OCI-LY3 (cell line): ENCODE measurements around the gene RRAGD.
A peak's percentile ranks its signal among the peaks of the same experiment; 100 is the strongest.

Experiments used
- H2AFZ ChIP-seq: fragments of 200-600, 300-600 bp; shearing (Covaris generic); 2 replicates; pipeline ENCODE4 v1.6.0; 2014; ENCODE audit warnings: antibody characterized with exemption, low read depth, low read length
- H3K27ac ChIP-seq: fragments of 200-600, 300-600 bp; sonication (generic); 2 replicates; pipeline ENCODE4 v1.5.1; 2014; ENCODE audit warnings: mild to moderate bottlenecking, low read length, moderate library complexity, mixed read lengths
- H3K27me3 ChIP-seq: fragments of 200-600, 300-600 bp; sonication (generic); 2 replicates; pipeline ENCODE4 v1.6.1; 2014; ENCODE audit warnings: low read depth, low read length, mixed read lengths
- H3K36me3 ChIP-seq: fragments of 200-600, 300-600 bp; sonication (generic); replicated peaks from 2 replicates; pipeline ENCODE3; 2014; ENCODE audit warnings: low read depth, low read length, mixed read lengths
- H3K4me1 ChIP-seq: fragments of 300-600, 200-600 bp; sonication (generic); 2 replicates; pipeline ENCODE4 v1.6.1; 2014; ENCODE audit warnings: low read length, mixed read lengths
- H3K4me2 ChIP-seq: fragments of 200-600, 300-600 bp; sonication (generic); 2 replicates; pipeline ENCODE4 v1.6.1; 2014; ENCODE audit warnings: low read length, mixed read lengths
- H3K4me3 ChIP-seq: fragments of 300-600, 200-600 bp; sonication (generic); 2 replicates; pipeline ENCODE4 v1.5.1; 2014; ENCODE audit warnings: antibody characterized with exemption, mild to moderate bottlenecking, low read length, moderate library complexity
- H3K79me2 ChIP-seq: fragments of 300-600, 200-600 bp; shearing (Covaris generic); 2 replicates; pipeline ENCODE4 v1.6.1; 2014; ENCODE audit warnings: mild to moderate bottlenecking, low read length, mixed read lengths
- H3K9ac ChIP-seq: fragments of 300-600, 200-600 bp; shearing (Covaris generic); 2 replicates; pipeline ENCODE4 v1.6.0; 2014; ENCODE audit warnings: mild to moderate bottlenecking, low read length, moderate library complexity
- H3K9me3 ChIP-seq: fragments of 200-600, 300-600 bp; shearing (Covaris generic); 2 replicates; pipeline ENCODE4 v1.6.1; 2014; ENCODE audit warnings: low read length, mixed read lengths; ENCODE audit not compliant: insufficient read depth
- H4K20me1 ChIP-seq: fragments of 200-600, 300-600 bp; sonication (generic); 2 replicates; pipeline ENCODE4 v1.6.1; 2016; ENCODE audit warnings: low read length, mixed read lengths; ENCODE audit not compliant: insufficient read depth
- CTCF ChIP-seq: fragments of 200-600, 300-600 bp; sonication (generic); IDR thresholded peaks from 2 replicates; pipeline ENCODE4 v1.5.1; 2014; ENCODE audit warnings: antibody characterized with exemption, low read length, low read depth
- EZH2phosphoT487 ChIP-seq: fragments of 200-600 bp; shearing (Covaris generic); IDR thresholded peaks from 2 replicates; pipeline ENCODE4 v1.6.1; 2018; ENCODE audit warnings: antibody characterized with exemption, mixed run types, low read depth

The RRAGD gene

GRCh38 chr6:89412071-89413005, at the start of gene RRAGD:
RRAGD (minus strand) TSS chr6:89412273; CDS start chr6:89411993, 280 bp downstream.
- H3K4me2 ChIP-seq = peak within 1 kb of the TSS; percentile 96
- peak within 1 kb of the TSS; percentile 86 for H2AFZ ChIP-seq
- peaks cover 14% of the 10 kb centered on the region for H3K4me1 ChIP-seq
- H3K27me3 ChIP-seq = peaks cover 62% of the 10 kb centered on the region
- H3K27ac ChIP-seq = no peak within 1 kb of the TSS
- no peaks in the 10 kb centered on the region for H3K9me3 ChIP-seq
- no peaks in the 10 kb centered on the region for H3K79me2 ChIP-seq
- no peaks in the 10 kb centered on the region for H3K36me3 ChIP-seq
- H4K20me1 ChIP-seq = peaks cover 18% of the 10 kb centered on the region; the same call in 1 of the 2 replicates
- H3K4me3 ChIP-seq = peak within 1 kb of the TSS; percentile 94
- peak within 1 kb of the TSS; percentile 71 for H3K9ac ChIP-seq
- TF ChIP-seq EZH2phosphoT487 (no peak), CTCF (0 out of 2 replicates have a peak, but pooled peaks have one; percentile 3)

GRCh38 chr6:89460713-89461112, 48.6 kb upstream of the RRAGD start:
- H3K79me2 ChIP-seq = no peaks in the 10 kb centered on the region
- no peaks in the 10 kb centered on the region for H3K27me3 ChIP-seq
- TF ChIP-seq EZH2phosphoT487 (no peak), CTCF (no peak)
- H3K4me2 ChIP-seq = no peak overlapping the region
- H3K36me3 ChIP-seq = no peaks in the 10 kb centered on the region
- no peak overlapping the region for H3K4me3 ChIP-seq
- H4K20me1 ChIP-seq = no peaks in the 10 kb centered on the region
- H2AFZ ChIP-seq = no peak overlapping the region
- H3K9me3 ChIP-seq = no peaks in the 10 kb centered on the region
- H3K4me1 ChIP-seq = no peaks in the 10 kb centered on the region
- no peak overlapping the region for H3K9ac ChIP-seq
- no peak overlapping the region for H3K27ac ChIP-seq

GRCh38 chr6:89459501-89459900, 47.4 kb upstream of the RRAGD start:
- Histone ChIP-seq H3K4me2 (no peak overlapping the region), H3K9me3 (no peaks in the 10 kb centered on the region), H3K27ac (no peak overlapping the region), H3K4me3 (no peak overlapping the region), H3K79me2 (no peaks in the 10 kb centered on the region), H3K9ac (no peak overlapping the region), H2AFZ (no peak overlapping the region), H3K4me1 (no peaks in the 10 kb centered on the region), H3K27me3 (no peaks in the 10 kb centered on the region), H3K36me3 (no peaks in the 10 kb centered on the region), H4K20me1 (no peaks in the 10 kb centered on the region)
- no peak for TF ChIP-seq EZH2phosphoT487

- Histone ChIP-seq H4K20me1 (no peaks in the 10 kb centered on the region), H3K4me2 (no peak overlapping the region), H3K4me3 (no peak overlapping the region), H3K79me2 (no peaks in the 10 kb centered on the region), H2AFZ (no peak overlapping the region), H3K27me3 (no peaks in the 10 kb centered on the region), H3K27ac (no peak overlapping the region), H3K36me3 (no peaks in the 10 kb centered on the region), H3K9me3 (no peaks in the 10 kb centered on the region), H3K9ac (no peak overlapping the region), H3K4me1 (no peaks in the 10 kb centered on the region)
- no peak for TF ChIP-seq EZH2phosphoT487
- no peak for TF ChIP-seq CTCF
Observed at GRCh38 chr6:89458704-89459103, 46.6 kb upstream of the RRAGD start.
